DND-41 (cell line): ENCODE results near the gene DHX57.
"Not testable (repeated sequence)": the region's sequence is repeated elsewhere in the genome, so short reads cannot be mapped to it uniquely, and the experiment has no call there.

Source experiments
- ATAC-seq: fragments of 200-7000 bp; cut with Tn5 transposase; 3 replicates; pipeline ENCODE4 v1.9.1; 2021; ENCODE audit warnings: low read depth; ENCODE audit not compliant: insufficient read depth
- DNase-seq: peaks from one replicate; pipeline ENCODE4 v3.0.0-alpha.2; 2020
- H2AFZ ChIP-seq: 2 replicates; pipeline ENCODE4 v1.6.0; 2012; ENCODE audit warnings: low read depth, low read length
- H3K27ac ChIP-seq: 2 replicates; pipeline ENCODE4 v1.5.1; 2012; ENCODE audit warnings: low read length, inconsistent platforms
- H3K27me3 ChIP-seq: fragments of 200-600 bp; sonication (generic); 2 replicates; pipeline ENCODE4 v1.6.0; 2012; ENCODE audit warnings: low read length, mild to moderate bottlenecking, inconsistent platforms; ENCODE audit not compliant: insufficient read depth, poor library complexity
- H3K36me3 ChIP-seq: 2 replicates; pipeline ENCODE4 v1.5.1; 2012; ENCODE audit warnings: low read length, inconsistent platforms; ENCODE audit not compliant: insufficient read depth
- H3K4me1 ChIP-seq: 2 replicates; pipeline ENCODE4 v1.5.1; 2012; ENCODE audit warnings: mild to moderate bottlenecking, low read length; ENCODE audit not compliant: insufficient read depth
- H3K4me2 ChIP-seq: 2 replicates; pipeline ENCODE4 v1.6.0; 2012; ENCODE audit warnings: mild to moderate bottlenecking, moderate library complexity, low read length, inconsistent platforms; ENCODE audit not compliant: insufficient read depth
- H3K4me3 ChIP-seq, 2 experiments: fragments of 200-600 bp in 1 of 2; shearing (Covaris generic) in 1 of 2; 2 replicates each; pipeline ENCODE4 v1.5.1; 2012 to 2016; ENCODE audit warnings: inconsistent platforms in 2 of 2, low read length in 2 of 2, mild to moderate bottlenecking in 2 of 2, low read depth in 1 of 2, moderate library complexity in 1 of 2
- H3K79me2 ChIP-seq: 2 replicates; pipeline ENCODE4 v1.6.0; 2012; ENCODE audit warnings: low read length, inconsistent platforms; ENCODE audit not compliant: insufficient read depth
- H3K9ac ChIP-seq: 2 replicates; pipeline ENCODE4 v1.6.0; 2012; ENCODE audit warnings: low read depth, mild to moderate bottlenecking, inconsistent platforms, low read length, moderate library complexity
- H3K9me3 ChIP-seq: 2 replicates; pipeline ENCODE4 v1.5.1; 2012; ENCODE audit warnings: low read length, moderate library complexity, mild to moderate bottlenecking, inconsistent platforms; ENCODE audit not compliant: insufficient read depth, severe bottlenecking
- H4K20me1 ChIP-seq: 2 replicates; pipeline ENCODE4 v1.6.0; 2012; ENCODE audit warnings: low read length; ENCODE audit not compliant: insufficient read depth
- CTCF ChIP-seq: IDR thresholded peaks from 2 replicates; pipeline ENCODE4 v1.5.1; 2012; ENCODE audit warnings: borderline replicate concordance, low read length, moderate library complexity, mild to moderate bottlenecking; ENCODE audit not compliant: poor library complexity, severe bottlenecking; ENCODE audit errors: extremely low read depth
- EZH2 ChIP-seq: IDR thresholded peaks from 3 replicates; pipeline ENCODE4 v1.6.1; 2012; ENCODE audit warnings: borderline replicate concordance, low read depth, mild to moderate bottlenecking, moderate library complexity, low read length, inconsistent platforms; ENCODE audit not compliant: severe bottlenecking

The DHX57 gene

GRCh38 chr2:38828460-38828859 is 47.3 kb downstream of the DHX57 start:
- no peak overlapping the region for H3K27ac ChIP-seq
- ATAC-seq, result no peak
- H3K36me3 ChIP-seq, result peaks cover 36% of the 10 kb centered on the region

GRCh38 chr2:38827539-38828145 is 48.1 kb downstream of the DHX57 start:
- H3K4me1 ChIP-seq, H3K9ac ChIP-seq, DNase-seq, H4K20me1 ChIP-seq, ATAC-seq, H3K27me3 ChIP-seq, H3K4me3 ChIP-seq, H3K27ac ChIP-seq, H3K4me2 ChIP-seq, H3K9me3 ChIP-seq, H2AFZ ChIP-seq, H3K79me2 ChIP-seq: not testable (repeated sequence)
- H3K36me3 ChIP-seq, result peaks cover 37% of the 10 kb centered on the region

More at GRCh38 chr2:38828460-38828859, 47.3 kb downstream of the DHX57 start:
- Histone ChIP-seq H3K27me3 (no peaks in the 10 kb centered on the region), H3K9me3 (no peaks in the 10 kb centered on the region), H3K79me2 (no peaks in the 10 kb centered on the region), H4K20me1 (no peaks in the 10 kb centered on the region), H3K4me3 (no peak overlapping the region), H3K4me2 (no peak overlapping the region), H2AFZ (no peak overlapping the region), H3K9ac (no peak overlapping the region), H3K4me1 (no peaks in the 10 kb centered on the region)
- DNase-seq, result no peak
- no peak for TF ChIP-seq CTCF
- TF ChIP-seq EZH2, result no peak

- no peak overlapping the region for H2AFZ ChIP-seq
- no peak overlapping the region for H3K9ac ChIP-seq
- TF ChIP-seq EZH2, result no peak
- no peak for TF ChIP-seq CTCF
- no peaks in the 10 kb centered on the region for H4K20me1 ChIP-seq
- H3K36me3 ChIP-seq, result peaks cover 37% of the 10 kb centered on the region
- no peak overlapping the region for H3K4me2 ChIP-seq
- no peaks in the 10 kb centered on the region for H3K4me1 ChIP-seq
- no peak overlapping the region for H3K27ac ChIP-seq
- no peaks in the 10 kb centered on the region for H3K27me3 ChIP-seq
- DNase-seq (no peak), ATAC-seq (no peak)
- no peak overlapping the region for H3K4me3 ChIP-seq
- no peaks in the 10 kb centered on the region for H3K9me3 ChIP-seq
- no peaks in the 10 kb centered on the region for H3K79me2 ChIP-seq
Observed at GRCh38 chr2:38825956-38826355, 49.8 kb downstream of the DHX57 start.

- no peaks in the 10 kb centered on the region for H3K9me3 ChIP-seq
- no peaks in the 10 kb centered on the region for H3K27me3 ChIP-seq
- H3K79me2 ChIP-seq, result no peaks in the 10 kb centered on the region
- H2AFZ ChIP-seq, result no peak overlapping the region
- H3K4me1 ChIP-seq, result no peaks in the 10 kb centered on the region
- DNase-seq, result no peak
- H4K20me1 ChIP-seq, result no peaks in the 10 kb centered on the region
- H3K4me3 ChIP-seq, result no peak overlapping the region
- TF ChIP-seq CTCF, result no peak
- TF ChIP-seq EZH2, result no peak
- ATAC-seq, result no peak
- H3K27ac ChIP-seq, result no peak overlapping the region
- H3K4me2 ChIP-seq, result no peak overlapping the region
- H3K9ac ChIP-seq, result no peak overlapping the region
- peaks cover 37% of the 10 kb centered on the region for H3K36me3 ChIP-seq
Observed at GRCh38 chr2:38824906-38825305, 50.8 kb downstream of the DHX57 start.
